NOMO-1 (cell line): ENCODE results near the gene RGPD3.
"Not testable (repeated sequence)": the region's sequence is repeated elsewhere in the genome, so short reads cannot be mapped to it uniquely, and the experiment has no call there.

Source experiments
- DNase-seq, 2 experiments: peaks; one replicate each; lab custom pipeline; 2025; ENCODE audit not compliant: unreplicated experiment in 2 of 2; lab: John Stamatoyannopoulos, UW

Gene RGPD3

GRCh38 chr2:106468107-106468506 is at the start of gene RGPD3:
Gene RGPD3 (minus strand): TSS chr2:106468413. CDS start chr2:106468288, 125 bp downstream.
- DNase-seq = not testable (repeated sequence)

- DNase-seq = no peak
Observed at GRCh38 chr2:106517329-106517728, 49.1 kb upstream of the RGPD3 start.

GRCh38 chr2:106516864-106517263 is 48.7 kb upstream of the RGPD3 start:
- no peak for DNase-seq

- peak; percentile 19 to 24 for DNase-seq
Observed at GRCh38 chr2:106516436-106516835, 48.2 kb upstream of the RGPD3 start.

- not testable (repeated sequence) for DNase-seq
Observed at GRCh38 chr2:106514827-106515226, 46.6 kb upstream of the RGPD3 start.

GRCh38 chr2:106513391-106513790 is 45.2 kb upstream of the RGPD3 start:
- not testable (repeated sequence) for DNase-seq

GRCh38 chr2:106511934-106512333 is 43.7 kb upstream of the RGPD3 start:
- DNase-seq = not testable (repeated sequence)

- DNase-seq = peak in 1 of 2 experiments; percentile 29
Observed at GRCh38 chr2:106511476-106511901, 43.3 kb upstream of the RGPD3 start.

- peak in 1 of 2 experiments; percentile 29 for DNase-seq
Observed at GRCh38 chr2:106510791-106511190, 42.6 kb upstream of the RGPD3 start.

- not testable (repeated sequence) for DNase-seq
Observed at GRCh38 chr2:106509374-106509770, 41.2 kb upstream of the RGPD3 start.

GRCh38 chr2:106508660-106509373 is 40.6 kb upstream of the RGPD3 start:
- DNase-seq = not testable (repeated sequence)

- DNase-seq = not testable (repeated sequence)
Observed at GRCh38 chr2:106506002-106506687, 37.9 kb upstream of the RGPD3 start.

GRCh38 chr2:106504787-106505186 is 36.6 kb upstream of the RGPD3 start:
- not testable (repeated sequence) for DNase-seq

GRCh38 chr2:106504192-106504591 is 36.0 kb upstream of the RGPD3 start:
- DNase-seq = not testable (repeated sequence)

- not testable (repeated sequence) for DNase-seq
Observed at GRCh38 chr2:106502351-106502750, 34.1 kb upstream of the RGPD3 start.

GRCh38 chr2:106500350-106500749 is 32.1 kb upstream of the RGPD3 start:
- DNase-seq = not testable (repeated sequence)

- DNase-seq = not testable (repeated sequence)
Observed at GRCh38 chr2:106498549-106498948, 30.3 kb upstream of the RGPD3 start.

GRCh38 chr2:106492913-106493312 is 24.7 kb upstream of the RGPD3 start:
- not testable (repeated sequence) for DNase-seq

- DNase-seq = not testable (repeated sequence)
Observed at GRCh38 chr2:106492399-106492798, 24.2 kb upstream of the RGPD3 start.

- DNase-seq = not testable (repeated sequence)
Observed at GRCh38 chr2:106489701-106490100, 21.5 kb upstream of the RGPD3 start.

GRCh38 chr2:106487386-106488191 is 19.4 kb upstream of the RGPD3 start:
- not testable (repeated sequence) for DNase-seq
